Common myeloid progenitor, CD34-positive (primary cell): Measurements from ENCODE around the gene MTX1. TPM values are rescaled to one million over a fixed set of nuclear protein-coding genes. Genes with fewer than 3 reads are reported as not detected.
"Not testable (repeated sequence)": the region's sequence is repeated elsewhere in the genome, so short reads cannot be mapped to it uniquely, and the experiment has no call there.

Experiments
- CTCF ChIA-PET: fragments of 350-600 bp; sonication (Branson Sonifier 250); formaldehyde crosslinking; loops from one replicate; lab custom pipeline; 2021; ENCODE audit warnings: antibody characterized with exemption; lab: Charles Lee
- POLR2A ChIA-PET: fragments of 350-600 bp; sonication (Branson Sonifier 250); formaldehyde crosslinking; loops from one replicate; lab custom pipeline; 2021; ENCODE audit warnings: antibody characterized with exemption; lab: Charles Lee
- DNase-seq, 3 donors: peaks; one replicate each; pipeline versions ENCODE4 v3.0.0 to v3.0.0-alpha.2; 2013
- H3K27ac ChIP-seq, 2 experiments: 1 replicate in 1 of 2; 2 replicates in 1 of 2; pipeline ENCODE4 v1.7.0; 2013; ENCODE audit warnings: inconsistent platforms in 2 of 2, low read length in 2 of 2, mild to moderate bottlenecking in 2 of 2, low read depth in 1 of 2, moderate library complexity in 1 of 2; ENCODE audit not compliant: severe bottlenecking in 2 of 2, insufficient read depth in 1 of 2, poor library complexity in 1 of 2
- H3K27me3 ChIP-seq, 5 experiments: replicated peaks in 2 of 5; 1 replicate in 3 of 5; 2 replicates in 2 of 5; pipeline versions ENCODE4 v1.6.1 to v1.7.0; 2013; ENCODE audit warnings: low read length in 4 of 5, mild to moderate bottlenecking in 2 of 5, moderate library complexity in 2 of 5, inconsistent platforms in 1 of 5; ENCODE audit not compliant: insufficient read depth in 5 of 5, control insufficient read depth in 4 of 5
- H3K36me3 ChIP-seq, 4 experiments: 1 replicate in 2 of 4; 2 replicates in 2 of 4; pipeline versions ENCODE4 v1.6.1 to v1.7.0; 2013; ENCODE audit warnings: low read length in 3 of 4, control low read depth in 1 of 4, mild to moderate bottlenecking in 1 of 4; ENCODE audit not compliant: control insufficient read depth in 4 of 4, insufficient read depth in 4 of 4
- H3K4me1 ChIP-seq, 4 experiments: 1 replicate in 3 of 4; 2 replicates in 1 of 4; pipeline versions ENCODE4 v1.6.1 to v1.7.1; 2013; ENCODE audit warnings: low read length in 3 of 4, mild to moderate bottlenecking in 3 of 4, control low read depth in 1 of 4, inconsistent platforms in 1 of 4, moderate library complexity in 1 of 4; ENCODE audit not compliant: control insufficient read depth in 4 of 4, insufficient read depth in 4 of 4; ENCODE audit errors: control extremely low read depth in 1 of 4
- H3K4me3 ChIP-seq, 7 experiments: 1 replicate in 4 of 7; 2 replicates in 3 of 7; pipeline versions ENCODE4 v1.5.1 to v1.7.0; 2013; ENCODE audit warnings: mild to moderate bottlenecking in 7 of 7, low read length in 6 of 7, moderate library complexity in 6 of 7, inconsistent platforms in 2 of 7, low read depth in 2 of 7, control low read depth in 1 of 7; ENCODE audit not compliant: insufficient read depth in 4 of 7, control insufficient read depth in 1 of 7; ENCODE audit errors: extremely low read depth in 1 of 7
- H3K9me3 ChIP-seq, 5 experiments: 1 replicate in 4 of 5; 2 replicates in 1 of 5; pipeline versions ENCODE4 v1.6.1 to v1.7.1; 2013; ENCODE audit warnings: low read length in 4 of 5, mild to moderate bottlenecking in 2 of 5, inconsistent platforms in 1 of 5, low read depth in 1 of 5, moderate library complexity in 1 of 5; ENCODE audit not compliant: control insufficient read depth in 4 of 5, insufficient read depth in 2 of 5; ENCODE audit errors: control extremely low read depth in 1 of 5
- WGBS: methylation state at CpG from one replicate; pipeline ENCODE4 v1.1.5; 2013; ENCODE audit not compliant: insufficient coverage; 5-methylcytosine and 5-hydroxymethylcytosine counted together
- polyA plus RNA-seq: library from polyadenylated mRNA; unstranded; fragments of 120-200 nt; gene quantifications from one replicate; pipeline ENCODE4 v1.2.1, GENCODE V29; 2013

MTX1 gene, protein sequence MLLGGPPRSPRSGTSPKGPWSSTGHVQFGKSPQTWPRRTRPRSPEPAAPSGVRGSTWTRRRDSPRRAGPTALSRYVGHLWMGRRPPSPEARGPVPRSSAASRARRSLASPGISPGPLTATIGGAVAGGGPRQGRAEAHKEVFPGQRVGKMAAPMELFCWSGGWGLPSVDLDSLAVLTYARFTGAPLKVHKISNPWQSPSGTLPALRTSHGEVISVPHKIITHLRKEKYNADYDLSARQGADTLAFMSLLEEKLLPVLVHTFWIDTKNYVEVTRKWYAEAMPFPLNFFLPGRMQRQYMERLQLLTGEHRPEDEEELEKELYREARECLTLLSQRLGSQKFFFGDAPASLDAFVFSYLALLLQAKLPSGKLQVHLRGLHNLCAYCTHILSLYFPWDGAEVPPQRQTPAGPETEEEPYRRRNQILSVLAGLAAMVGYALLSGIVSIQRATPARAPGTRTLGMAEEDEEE
- polyA plus RNA-seq: 42.4 TPM

DNA sequence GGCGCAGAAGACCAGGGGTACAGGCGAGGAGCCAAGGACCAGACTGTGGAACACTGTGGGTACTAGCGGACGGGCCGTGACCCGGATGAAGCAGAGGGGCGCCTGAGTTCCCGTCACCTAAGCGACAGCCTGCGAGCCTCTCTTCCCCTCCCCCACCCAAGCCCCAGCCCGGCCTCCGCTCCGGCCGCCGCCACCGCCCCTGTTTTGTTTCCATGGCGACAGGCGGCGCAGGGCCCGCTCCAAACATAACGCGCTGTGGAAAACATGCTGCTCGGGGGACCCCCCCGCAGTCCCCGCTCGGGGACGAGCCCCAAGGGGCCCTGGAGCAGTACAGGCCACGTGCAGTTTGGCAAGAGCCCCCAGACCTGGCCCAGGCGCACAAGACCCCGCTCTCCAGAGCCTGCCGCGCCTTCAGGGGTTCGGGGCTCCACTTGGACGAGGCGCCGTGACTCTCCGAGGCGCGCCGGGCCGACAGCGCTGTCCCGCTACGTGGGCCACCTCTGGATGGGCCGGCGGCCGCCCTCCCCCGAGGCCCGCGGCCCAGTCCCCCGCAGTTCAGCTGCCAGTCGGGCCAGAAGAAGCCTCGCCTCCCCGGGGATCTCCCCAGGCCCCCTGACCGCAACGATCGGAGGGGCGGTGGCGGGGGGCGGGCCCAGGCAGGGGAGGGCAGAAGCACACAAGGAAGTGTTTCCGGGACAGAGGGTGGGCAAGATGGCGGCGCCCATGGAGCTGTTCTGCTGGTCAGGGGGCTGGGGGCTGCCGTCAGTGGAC is at the start of gene MTX1:
Gene MTX1, plus strand, starts transcription at position 155 of the 771 bp plus-strand sequence. Its CDS starts 110 bp downstream, at position 265.
- peak; percentile 87 to 96 (median 93) for DNase-seq
- Histone ChIP-seq H3K4me1 (peaks cover 16 to 33% (median 31%) of the 10 kb centered on the region in 4 experiments), H3K27me3 (no peaks in the 10 kb centered on the region), H3K9me3 (no peaks in the 10 kb centered on the region), H3K4me3 (peak within 1 kb of the TSS; percentile 81 to 100 (median 90)), H3K27ac (peak within 1 kb of the TSS; percentile 98 to 99), H3K36me3 (peaks cover 0 to 18% (median 3%) of the 10 kb centered on the region in 4 experiments)
- ChIA-PET CTCF (interaction anchor here (0.7 to 6.7 kb wide), 8 partner anchors 14 to 42 kb away, joined by 3 to 59 read pairs (median 20); partner anchors contain the start of gene KRTCAP2), POLR2A (interaction anchor here (0.7 to 2.1 kb wide), 4 partner anchors 15 to 115 kb away, joined by 3 to 8 read pairs (median 5); no protein-coding TSS in a partner anchor)
- WGBS: 0% methylated on average over 58 of the region's 64 CpGs

GRCh38 chr1:155158991-155159390 is 49.5 kb upstream of the MTX1 start:
- no peaks in the 10 kb centered on the region for H3K36me3 ChIP-seq
- H3K4me1 ChIP-seq: no peaks in the 10 kb centered on the region
- H3K9me3 ChIP-seq: no peaks in the 10 kb centered on the region
- no peak overlapping the region for H3K4me3 ChIP-seq
- ChIA-PET POLR2A (no interaction called here), CTCF (no interaction called here)
- no peaks in the 10 kb centered on the region for H3K27me3 ChIP-seq
- no peak for DNase-seq
- no CpG with 5 or more reads among the region's 1 CpG for WGBS
- no peak overlapping the region for H3K27ac ChIP-seq

- ChIA-PET CTCF (interaction anchor here (1.0 kb wide), 1 partner anchor 13 kb away, joined by 3 read pairs; the partner anchor contains the start of gene KRTCAP2), POLR2A (no interaction called here)
- no peaks in the 10 kb centered on the region for H3K4me1 ChIP-seq
- WGBS: 96% methylated on average over 6 of the region's 8 CpGs
- H3K27ac ChIP-seq: no peak overlapping the region
- H3K9me3 ChIP-seq: no peaks in the 10 kb centered on the region
- no peaks in the 10 kb centered on the region for H3K27me3 ChIP-seq
- DNase-seq: no peak
- H3K4me3 ChIP-seq: no peak overlapping the region
- no peaks in the 10 kb centered on the region for H3K36me3 ChIP-seq
Observed at GRCh38 chr1:155160128-155160527, 48.4 kb upstream of the MTX1 start.

DNA sequence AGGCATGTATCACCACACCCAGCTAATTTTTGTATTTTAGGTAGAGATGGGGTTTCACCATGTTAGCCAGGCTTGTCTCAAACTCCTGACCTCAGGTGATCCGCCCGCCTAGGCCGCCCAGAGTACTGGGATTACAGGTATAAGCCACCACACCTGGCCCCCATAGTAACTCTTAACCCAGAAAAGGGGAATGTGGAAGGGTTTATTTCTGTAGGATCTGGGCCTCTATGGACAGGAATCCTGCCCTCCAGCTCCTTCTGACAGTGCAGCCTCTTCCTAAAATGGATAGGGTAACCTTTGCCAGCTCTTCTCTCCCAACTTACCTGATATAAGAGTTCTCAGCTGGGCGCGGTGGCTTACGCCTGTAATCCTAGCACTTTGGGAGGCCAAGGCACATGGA is 45.9 kb upstream of the MTX1 start:
- H3K4me3 ChIP-seq, POLR2A ChIA-PET, H3K9me3 ChIP-seq, H3K36me3 ChIP-seq, H3K27ac ChIP-seq, H3K27me3 ChIP-seq, DNase-seq: not testable (repeated sequence)
- CTCF ChIA-PET: interaction anchor here (0.9 to 1.6 kb wide), 3 partner anchors 25 to 77 kb away, joined by 3 to 4 read pairs (median 4); no protein-coding TSS in a partner anchor
- WGBS: no CpG with 5 or more reads among the region's 6 CpGs
- H3K4me1 ChIP-seq: peaks cover 0 to 20% (median 18%) of the 10 kb centered on the region in 4 experiments

- no CpG with 5 or more reads among the region's 4 CpGs for WGBS
- H3K36me3 ChIP-seq, H3K4me3 ChIP-seq, H3K27me3 ChIP-seq, H3K27ac ChIP-seq, DNase-seq, H3K9me3 ChIP-seq, POLR2A ChIA-PET: not testable (repeated sequence)
- peaks cover 0 to 23% (median 22%) of the 10 kb centered on the region in 4 experiments for H3K4me1 ChIP-seq
- CTCF ChIA-PET: interaction anchor here (1.2 to 7.8 kb wide), 5 partner anchors 17 to 78 kb away, joined by 4 to 68 read pairs (median 4); no protein-coding TSS in a partner anchor
Observed at GRCh38 chr1:155163785-155164184, 44.7 kb upstream of the MTX1 start.

- H3K4me3 ChIP-seq, H3K9me3 ChIP-seq, DNase-seq, POLR2A ChIA-PET, H3K27me3 ChIP-seq, H3K27ac ChIP-seq: not testable (repeated sequence)
- Histone ChIP-seq H3K4me1 (peaks cover 0 to 23% (median 22%) of the 10 kb centered on the region in 4 experiments), H3K36me3 (peaks cover 6 to 11% (median 8%) of the 10 kb centered on the region in 4 experiments)
- 100% methylated on average over 4 of the region's 11 CpGs for WGBS
- CTCF ChIA-PET: interaction anchor here (1.3 to 7.8 kb wide), 4 partner anchors 18 to 79 kb away, joined by 4 to 68 read pairs (median 16); no protein-coding TSS in a partner anchor
Observed at GRCh38 chr1:155164625-155165024, 43.9 kb upstream of the MTX1 start.
